Neutrophil (primary cell): ENCODE data around the gene SIK2.

Experiments used
- H3K27ac ChIP-seq: fragments of 200-600 bp; sonication (generic); 2 replicates; pipeline ENCODE4 v1.5.1; 2016; ENCODE audit warnings: mild to moderate bottlenecking, moderate library complexity
- H3K27me3 ChIP-seq: fragments of 200-600 bp; sonication (generic); 2 replicates; pipeline ENCODE4 v1.6.0; 2016; ENCODE audit warnings: mild to moderate bottlenecking
- H3K36me3 ChIP-seq: fragments of 200-600 bp; sonication (generic); 2 replicates; pipeline ENCODE4 v1.5.1; 2017
- H3K4me1 ChIP-seq, 2 experiments: fragments of 200-600 bp in 1 of 2; sonication (generic) in 1 of 2; 1 replicate in 1 of 2; 2 replicates in 1 of 2; pipeline versions ENCODE4 v1.5.1 to v1.6.1; 2013 to 2016; ENCODE audit warnings: low read depth in 1 of 2, low read length in 1 of 2, mild to moderate bottlenecking in 1 of 2, moderate library complexity in 1 of 2; ENCODE audit not compliant: control insufficient read depth in 1 of 2, insufficient read depth in 1 of 2
- H3K4me3 ChIP-seq, 2 experiments: fragments of 200-600 bp in 1 of 2; sonication (generic) in 1 of 2; 1 replicate in 1 of 2; 2 replicates in 1 of 2; pipeline ENCODE4 v1.5.1; 2013 to 2016; ENCODE audit warnings: low read depth in 1 of 2, low read length in 1 of 2, mild to moderate bottlenecking in 1 of 2, moderate library complexity in 1 of 2
- H3K9me3 ChIP-seq: fragments of 200-600 bp; sonication (generic); 2 replicates; pipeline ENCODE4 v1.5.1; 2016
- CTCF ChIP-seq: fragments of 200-600 bp; sonication (generic); IDR thresholded peaks from 2 replicates; pipeline ENCODE4 v1.5.1; 2016; ENCODE audit warnings: antibody characterized with exemption

Gene SIK2

GRCh38 chr11:111635706-111636045, 33.4 kb downstream of the SIK2 start:
- no peak overlapping the region for H3K27ac ChIP-seq
- no peak for TF ChIP-seq CTCF
- H3K4me1 ChIP-seq = no peaks in the 10 kb centered on the region
- H3K4me3 ChIP-seq = no peak overlapping the region
- H3K27me3 ChIP-seq = no peaks in the 10 kb centered on the region
- no peaks in the 10 kb centered on the region for H3K36me3 ChIP-seq
- H3K9me3 ChIP-seq = no peaks in the 10 kb centered on the region

GRCh38 chr11:111637885-111638284, 35.6 kb downstream of the SIK2 start:
- H3K36me3 ChIP-seq = no peaks in the 10 kb centered on the region
- no peaks in the 10 kb centered on the region for H3K27me3 ChIP-seq
- no peaks in the 10 kb centered on the region for H3K4me1 ChIP-seq
- no peak overlapping the region for H3K4me3 ChIP-seq
- no peak overlapping the region for H3K27ac ChIP-seq
- no peak for TF ChIP-seq CTCF
- no peaks in the 10 kb centered on the region for H3K9me3 ChIP-seq

- no peak for TF ChIP-seq CTCF
- Histone ChIP-seq H3K36me3 (no peaks in the 10 kb centered on the region), H3K4me1 (no peaks in the 10 kb centered on the region), H3K27ac (no peak overlapping the region), H3K9me3 (no peaks in the 10 kb centered on the region), H3K4me3 (no peak overlapping the region), H3K27me3 (no peaks in the 10 kb centered on the region)
Measured at GRCh38 chr11:111639226-111639925, 37.1 kb downstream of the SIK2 start.

- H3K4me3 ChIP-seq = no peak overlapping the region
- TF ChIP-seq CTCF = no peak
- no peaks in the 10 kb centered on the region for H3K4me1 ChIP-seq
- no peaks in the 10 kb centered on the region for H3K9me3 ChIP-seq
- no peak overlapping the region for H3K27ac ChIP-seq
- H3K27me3 ChIP-seq = no peaks in the 10 kb centered on the region
- H3K36me3 ChIP-seq = no peaks in the 10 kb centered on the region
Measured at GRCh38 chr11:111641339-111642015, 39.2 kb downstream of the SIK2 start.

- no peaks in the 10 kb centered on the region for H3K27me3 ChIP-seq
- H3K4me1 ChIP-seq = no peaks in the 10 kb centered on the region
- H3K36me3 ChIP-seq = no peaks in the 10 kb centered on the region
- H3K27ac ChIP-seq = no peak overlapping the region
- H3K9me3 ChIP-seq = no peaks in the 10 kb centered on the region
- TF ChIP-seq CTCF = no peak
- H3K4me3 ChIP-seq = no peak overlapping the region
Measured at GRCh38 chr11:111642542-111642941, 40.3 kb downstream of the SIK2 start.
